OCI-LY7 (cell line): Measurements from ENCODE around the gene TNFSF4. TPM values are rescaled to one million over a fixed set of nuclear protein-coding genes. Genes with fewer than 3 reads are reported as not detected.

Experiments
- BruUV-seq: library from RNA; stranded (reverse); fragments of 400-500 nt; replicated peaks from 2 replicates; lab custom pipeline; 2021; lab: Mats Ljungman, UMichigan
- CTCF ChIA-PET: fragments of 300-600 bp; sonication (Branson Sonifier 250); formaldehyde crosslinking; loops from one replicate; lab custom pipeline; 2022; ENCODE audit warnings: antibody characterized with exemption; ENCODE audit not compliant: unreplicated experiment; lab: Charles Lee
- POLR2A ChIA-PET: fragments of 300-600 bp; sonication (Branson Sonifier 250); formaldehyde crosslinking; loops from one replicate; lab custom pipeline; 2022; ENCODE audit warnings: antibody characterized with exemption; lab: Charles Lee
- DNase-seq: peaks from one replicate; pipeline ENCODE4 v3.0.0-alpha.2; 2015; ENCODE audit warnings: low spot score
- H2AFZ ChIP-seq: fragments of 200-600 bp; sonication (generic), shearing (Covaris generic); 2 replicates; pipeline ENCODE4 v1.6.1; 2014; ENCODE audit warnings: mild to moderate bottlenecking, antibody characterized with exemption, low read length, moderate library complexity
- H3K27ac ChIP-seq: fragments of 200-600 bp; sonication (generic); 2 replicates; pipeline ENCODE4 v1.5.1; 2014; ENCODE audit warnings: mixed run types, low read depth, mild to moderate bottlenecking, moderate library complexity, low read length, inconsistent platforms; ENCODE audit not compliant: poor library complexity, severe bottlenecking
- H3K36me3 ChIP-seq: fragments of 200-600 bp; sonication (generic); 2 replicates; pipeline ENCODE4 v1.6.1; 2014; ENCODE audit warnings: mild to moderate bottlenecking, antibody characterized with exemption, low read length, moderate library complexity, mixed read lengths; ENCODE audit not compliant: insufficient read depth
- H3K4me1 ChIP-seq: fragments of 200-600 bp; sonication (generic); 2 replicates; pipeline ENCODE4 v1.5.1; 2014; ENCODE audit warnings: mild to moderate bottlenecking, low read length; ENCODE audit not compliant: insufficient read depth, poor library complexity, severe bottlenecking
- H3K4me2 ChIP-seq: fragments of 200-600 bp; sonication (generic); 2 replicates; pipeline ENCODE4 v1.6.1; 2014; ENCODE audit warnings: mild to moderate bottlenecking, low read length
- H3K4me3 ChIP-seq: fragments of 200-600 bp; sonication (generic); 2 replicates; pipeline ENCODE4 v1.5.1; 2014; ENCODE audit warnings: mild to moderate bottlenecking, low read depth, low read length; ENCODE audit not compliant: poor library complexity, severe bottlenecking
- H3K79me2 ChIP-seq: fragments of 200-600 bp; sonication (generic); 2 replicates; pipeline ENCODE4 v1.6.1; 2016; ENCODE audit warnings: low read depth, mild to moderate bottlenecking, low read length, moderate library complexity, mixed read lengths; ENCODE audit not compliant: insufficient read depth
- H3K9me2 ChIP-seq: fragments of 200-600 bp; sonication (generic); 2 replicates; pipeline ENCODE4 v1.6.1; 2016; ENCODE audit warnings: mild to moderate bottlenecking, low read length, mixed read lengths; ENCODE audit not compliant: insufficient read depth
- H3K9me3 ChIP-seq: fragments of 200-600 bp; sonication (generic); 2 replicates; pipeline ENCODE4 v1.6.1; 2014; ENCODE audit warnings: mild to moderate bottlenecking, mixed run types, low read length, mixed read lengths
- H4K20me1 ChIP-seq: fragments of 200-600 bp; sonication (generic); 2 replicates; pipeline ENCODE4 v1.6.1; 2014; ENCODE audit warnings: mild to moderate bottlenecking, antibody characterized with exemption, low read length, moderate library complexity, mixed read lengths; ENCODE audit not compliant: insufficient read depth
- CTCF ChIP-seq: fragments of 200-600 bp; sonication (generic); conservative IDR thresholded peaks from 2 replicates; pipeline ENCODE4 v1.5.1; 2014; ENCODE audit warnings: mild to moderate bottlenecking, antibody characterized with exemption, low read length, moderate library complexity, mixed read lengths
- EZH2phosphoT487 ChIP-seq: fragments of 200-600 bp; sonication (generic); IDR thresholded peaks from 2 replicates; pipeline ENCODE4 v1.6.1; 2018; ENCODE audit warnings: low read depth, borderline replicate concordance, mild to moderate bottlenecking, mixed run types, antibody characterized with exemption, low read length, moderate library complexity, mixed read lengths
- intact Hi-C: fragments of 100-400 bp; cut with micrococcal nuclease; formaldehyde crosslinking; loops from one replicate; pipeline ENCODE4 v1.10.0; 2022; ENCODE audit not compliant: unreplicated experiment
- total RNA-seq, 2 experiments: library from RNA; depleted of rRNA in 1 of 2; stranded (reverse); fragments of >200 nt in 1 of 2; shearing (Covaris generic) in 1 of 2; gene quantifications; 2 replicates each; pipeline ENCODE4 v1.2.3, GENCODE V29; 2014 to 2022

Gene TNFSF4
- total RNA-seq, 2 experiments from 2014 or later: 0.53 to 0.63 TPM

GRCh38 chr1:173212952-173213491, 5.9 kb upstream of the TNFSF4 start:
- Histone ChIP-seq H3K9me3 (no peaks in the 10 kb centered on the region), H3K79me2 (no peaks in the 10 kb centered on the region), H3K27ac (no peak overlapping the region), H3K4me3 (no peak overlapping the region), H3K4me1 (no peaks in the 10 kb centered on the region), H4K20me1 (no peaks in the 10 kb centered on the region), H3K9me2 (no peaks in the 10 kb centered on the region), H3K36me3 (no peaks in the 10 kb centered on the region), H3K4me2 (no peak overlapping the region), H2AFZ (no peak overlapping the region)
- no peak for DNase-seq
- TF ChIP-seq CTCF (no peak), EZH2phosphoT487 (no peak)
- intact Hi-C loops: no loop called here
- no TSS peak for BruUV-seq
- ChIA-PET CTCF (no interaction called here), POLR2A (interaction anchor here (0.6 kb wide), 1 partner anchor 173 kb away, joined by 4 read pairs; no protein-coding TSS in a partner anchor)

DNA sequence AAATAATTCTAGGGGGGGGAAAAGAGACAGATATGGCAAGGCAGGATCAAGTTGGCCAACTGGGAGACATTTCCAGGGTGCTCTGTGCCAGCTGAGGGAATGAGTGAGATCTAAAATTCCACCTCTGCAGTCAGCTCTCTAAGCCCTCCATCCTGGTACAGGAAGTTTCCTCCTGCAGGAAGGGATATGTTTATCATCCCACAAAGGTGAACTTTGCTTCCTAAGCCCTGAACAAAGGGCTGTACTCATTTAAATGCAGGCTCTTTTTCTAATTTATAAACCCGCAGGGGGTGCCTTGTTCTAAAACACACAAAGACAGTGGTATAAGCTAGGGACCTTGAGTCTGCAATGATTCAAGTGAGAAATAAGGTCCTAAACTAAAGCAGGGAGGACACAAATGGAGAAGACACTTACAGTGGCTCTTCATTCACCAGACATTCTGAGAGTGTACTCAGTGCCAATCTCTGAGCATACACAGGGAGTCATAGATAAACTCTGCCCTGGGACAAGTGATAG, 3.6 kb upstream of the TNFSF4 start:
- H3K79me2 ChIP-seq: no peaks in the 10 kb centered on the region
- DNase-seq: no peak
- H4K20me1 ChIP-seq: no peaks in the 10 kb centered on the region
- no TSS peak for BruUV-seq
- no peak overlapping the region for H3K4me2 ChIP-seq
- H3K9me3 ChIP-seq: no peaks in the 10 kb centered on the region
- H3K9me2 ChIP-seq: no peaks in the 10 kb centered on the region
- no peak overlapping the region for H2AFZ ChIP-seq
- H3K27ac ChIP-seq: no peak overlapping the region
- ChIA-PET POLR2A (no interaction called here), CTCF (no interaction called here)
- TF ChIP-seq EZH2phosphoT487 (no peak), CTCF (no peak)
- intact Hi-C loops: no loop called here
- H3K4me1 ChIP-seq: no peaks in the 10 kb centered on the region
- H3K36me3 ChIP-seq: no peaks in the 10 kb centered on the region
- H3K4me3 ChIP-seq: no peak overlapping the region

DNA sequence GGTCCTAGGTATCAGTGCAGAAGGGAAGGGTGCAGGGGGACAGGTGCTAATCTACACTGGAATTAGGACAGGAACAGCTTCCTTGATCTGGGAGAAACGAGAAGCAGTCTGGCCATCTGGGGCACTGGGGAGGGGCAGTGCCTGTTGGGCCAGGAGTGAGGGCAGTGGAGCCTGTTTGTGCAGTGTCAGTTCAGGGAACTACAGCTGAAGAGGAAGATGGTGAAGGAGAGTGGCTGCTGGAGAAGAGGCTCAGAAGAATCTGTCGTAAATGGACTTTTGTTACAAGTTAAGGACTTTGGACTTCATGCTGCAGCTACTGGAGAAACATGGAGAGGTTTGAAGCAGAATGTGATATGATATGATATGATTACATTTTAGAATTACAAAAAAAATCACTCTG, 3.2 kb upstream of the TNFSF4 start:
- BruUV-seq: no TSS peak

More for the DNA sequence above, 3.2 kb upstream of the TNFSF4 start:
- Histone ChIP-seq H3K79me2 (no peaks in the 10 kb centered on the region), H3K4me3 (no peak overlapping the region), H3K9me3 (no peaks in the 10 kb centered on the region), H3K4me1 (no peaks in the 10 kb centered on the region), H2AFZ (no peak overlapping the region), H4K20me1 (no peaks in the 10 kb centered on the region), H3K27ac (no peak overlapping the region), H3K9me2 (no peaks in the 10 kb centered on the region), H3K36me3 (no peaks in the 10 kb centered on the region), H3K4me2 (no peak overlapping the region)
- no peak for DNase-seq
- intact Hi-C loops: no loop called here
- POLR2A ChIA-PET: no interaction called here
- CTCF ChIA-PET: no interaction called here
- TF ChIP-seq CTCF (no peak), EZH2phosphoT487 (no peak)
